Measurements from ENCODE around the gene CIT. TPM values are rescaled to one million over a fixed set of nuclear protein-coding genes. Genes with fewer than 3 reads are reported as not detected.

The CIT gene
- total RNA-seq, 1 donor from 2014 or later = 20.6 TPM

- intact Hi-C loops (cut with DNase I) = no loop called here
- Histone ChIP-seq H3K9me3 (no peaks in the 10 kb centered on the region), H3K4me3 (no peak overlapping the region), H3K27ac (no peak overlapping the region), H3K4me1 (no peaks in the 10 kb centered on the region), H3K36me3 (peaks cover 0 to 85% of the 10 kb centered on the region in 2 donors), H3K27me3 (no peaks in the 10 kb centered on the region)
- no peak for DNase-seq (ENCODE audit: extremely low spot score in 2 of 2)
- TF ChIP-seq POLR2AphosphoS5 (IDR thresholded peaks at IDR 0.05; ENCODE audit: insufficient read depth in 1 of 2, low read depth in 1 of 2) = no peak
- no peak for TF ChIP-seq POLR2A (IDR thresholded peaks at IDR 0.05)
- TF ChIP-seq CTCF (IDR thresholded peaks at IDR 0.05) = no peak
These were observed 201.1 kb downstream of the CIT start for GRCh38 chr12:119676022-119676421.

DNA sequence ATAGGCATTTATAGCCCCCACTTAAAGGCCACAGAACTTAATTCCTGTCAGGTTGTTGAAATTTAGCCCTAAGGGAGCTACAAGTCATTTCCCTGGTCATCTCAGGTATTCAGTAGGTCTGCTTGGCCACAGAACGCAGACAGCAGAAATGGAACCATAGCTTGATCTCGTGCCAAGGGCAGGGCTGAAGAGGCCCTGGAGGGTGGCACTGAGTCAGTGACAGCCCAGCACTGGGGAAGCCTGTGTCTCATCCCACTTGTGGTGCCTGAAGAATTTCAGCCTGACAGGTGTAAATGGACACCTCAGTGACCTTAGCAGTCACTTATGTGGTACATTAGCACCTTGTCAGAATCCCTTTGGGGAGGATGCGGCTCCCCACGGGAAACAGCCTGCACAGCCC lies 202.6 kb downstream of the CIT start:
- Histone ChIP-seq H3K27ac (no peak overlapping the region), H3K36me3 (peaks cover 0 to 71% of the 10 kb centered on the region in 2 donors), H3K27me3 (no peaks in the 10 kb centered on the region), H3K4me3 (no peak overlapping the region), H3K9me3 (no peaks in the 10 kb centered on the region), H3K4me1 (peaks cover 8% of the 10 kb centered on the region)
- DNase-seq (ENCODE audit: extremely low spot score in 2 of 2) = no peak
- TF ChIP-seq CTCF (IDR thresholded peaks at IDR 0.05) (no peak), POLR2AphosphoS5 (IDR thresholded peaks at IDR 0.05; ENCODE audit: insufficient read depth in 1 of 2, low read depth in 1 of 2) (no peak), POLR2A (IDR thresholded peaks at IDR 0.05) (no peak)
- intact Hi-C loops (cut with DNase I) = no loop called here

- Histone ChIP-seq H3K4me1 (peaks cover 16% of the 10 kb centered on the region), H3K36me3 (peaks cover 0 to 63% of the 10 kb centered on the region in 2 donors), H3K4me3 (no peak overlapping the region)
These were observed 203.5 kb downstream of the CIT start for GRCh38 chr12:119673634-119674033.

DNA sequence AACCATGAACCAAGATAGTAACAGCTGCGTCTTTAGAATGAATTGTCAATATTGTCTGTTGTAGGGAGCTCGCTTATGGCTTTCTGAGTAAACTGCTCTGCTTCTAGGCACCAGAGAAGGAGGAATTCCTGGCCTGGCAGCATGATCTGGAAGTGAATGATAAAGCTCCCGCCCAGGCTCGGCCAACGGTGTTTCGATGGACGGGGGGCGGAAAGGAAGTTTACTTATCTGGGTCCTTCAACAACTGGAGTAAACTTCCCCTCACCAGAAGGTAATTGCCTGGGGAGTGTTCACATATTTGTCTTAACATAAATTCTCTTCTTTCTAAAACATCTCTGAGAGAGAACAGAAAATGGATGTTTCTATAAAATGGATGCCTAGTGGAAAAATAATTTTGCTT lies 204.9 kb downstream of the CIT start:
- Histone ChIP-seq H3K4me1 (peaks cover 23% of the 10 kb centered on the region), H3K36me3 (peaks cover 0 to 48% of the 10 kb centered on the region in 2 donors)

More at GRCh38 chr12:119673634-119674033, 203.5 kb downstream of the CIT start:
- Histone ChIP-seq H3K27me3 (no peaks in the 10 kb centered on the region), H3K9me3 (no peaks in the 10 kb centered on the region), H3K27ac (no peak overlapping the region)
- TF ChIP-seq CTCF (IDR thresholded peaks at IDR 0.05) (no peak), POLR2AphosphoS5 (IDR thresholded peaks at IDR 0.05; ENCODE audit: insufficient read depth in 1 of 2, low read depth in 1 of 2) (peak in 1 of 2 donors; percentile 75), POLR2A (IDR thresholded peaks at IDR 0.05) (no peak)
- no peak for DNase-seq (ENCODE audit: extremely low spot score in 2 of 2)
- intact Hi-C loops (cut with DNase I) = no loop called here

More for the DNA sequence above, 204.9 kb downstream of the CIT start:
- intact Hi-C loops (cut with DNase I) = no loop called here
- H3K27ac ChIP-seq = no peak overlapping the region
- no peaks in the 10 kb centered on the region for H3K9me3 ChIP-seq
- DNase-seq (ENCODE audit: extremely low spot score in 2 of 2) = no peak
- no peaks in the 10 kb centered on the region for H3K27me3 ChIP-seq
- no peak overlapping the region for H3K4me3 ChIP-seq
- TF ChIP-seq POLR2A (IDR thresholded peaks at IDR 0.05) (no peak), POLR2AphosphoS5 (IDR thresholded peaks at IDR 0.05; ENCODE audit: insufficient read depth in 1 of 2, low read depth in 1 of 2) (no peak), CTCF (IDR thresholded peaks at IDR 0.05) (no peak)

Measured in vagina (tissue), 2 donors.